Fibroblast of villous mesenchyme (primary cell): ENCODE results near the gene SLC47A2. TPM values are rescaled to one million over a fixed set of nuclear protein-coding genes. Genes with fewer than 3 reads are reported as not detected.
"Not testable (repeated sequence)": the region's sequence is repeated elsewhere in the genome, so short reads cannot be mapped to it uniquely, and the experiment has no call there.

ENCODE experiments used
- DNase-seq: peaks from one replicate; pipeline ENCODE4 v3.0.0-alpha.2; 2010; ENCODE audit warnings: low read depth
- H3K4me3 ChIP-seq: 2 replicates; pipeline ENCODE4 v1.5.1; 2011; ENCODE audit warnings: low read depth, mild to moderate bottlenecking, low read length
- total RNA-seq: library from RNA; depleted of rRNA; stranded (reverse); fragments of >200 nt; gene quantifications from 2 replicates; pipeline ENCODE4 v1.2.3, GENCODE V29; 2012
- TF ChIP-seq, protein P1 (sequence below): IDR thresholded peaks from 2 replicates; pipeline ENCODE4 v1.5.1; 2012; ENCODE audit warnings: low read depth, mild to moderate bottlenecking, low read length; ENCODE audit not compliant: insufficient read depth

SLC47A2 gene
- total RNA-seq, 1 donor = not detected

DNA sequence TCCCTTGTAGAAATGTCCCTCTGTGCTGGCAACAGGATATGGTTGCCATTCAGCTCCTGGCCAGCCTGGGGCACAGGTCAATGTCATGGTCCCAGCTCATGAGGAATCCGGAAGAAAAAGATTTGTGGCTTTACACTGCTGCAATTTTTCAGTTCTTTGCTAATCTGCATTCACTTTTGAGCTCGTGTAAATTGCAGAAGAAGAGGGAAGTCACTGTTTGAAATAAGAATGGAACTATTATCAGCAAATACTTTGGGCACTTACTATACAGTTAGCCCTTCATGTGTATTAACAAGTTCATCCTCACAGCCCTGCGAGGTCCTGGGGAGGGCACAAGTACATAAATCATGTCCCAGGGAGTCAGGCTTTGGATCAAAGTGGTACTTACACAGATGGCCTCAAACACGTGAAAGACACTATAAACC lies 14.2 kb downstream of the SLC47A2 start:
- H3K4me3 ChIP-seq = no peak overlapping the region
- TF ChIP-seq, protein P1, sequence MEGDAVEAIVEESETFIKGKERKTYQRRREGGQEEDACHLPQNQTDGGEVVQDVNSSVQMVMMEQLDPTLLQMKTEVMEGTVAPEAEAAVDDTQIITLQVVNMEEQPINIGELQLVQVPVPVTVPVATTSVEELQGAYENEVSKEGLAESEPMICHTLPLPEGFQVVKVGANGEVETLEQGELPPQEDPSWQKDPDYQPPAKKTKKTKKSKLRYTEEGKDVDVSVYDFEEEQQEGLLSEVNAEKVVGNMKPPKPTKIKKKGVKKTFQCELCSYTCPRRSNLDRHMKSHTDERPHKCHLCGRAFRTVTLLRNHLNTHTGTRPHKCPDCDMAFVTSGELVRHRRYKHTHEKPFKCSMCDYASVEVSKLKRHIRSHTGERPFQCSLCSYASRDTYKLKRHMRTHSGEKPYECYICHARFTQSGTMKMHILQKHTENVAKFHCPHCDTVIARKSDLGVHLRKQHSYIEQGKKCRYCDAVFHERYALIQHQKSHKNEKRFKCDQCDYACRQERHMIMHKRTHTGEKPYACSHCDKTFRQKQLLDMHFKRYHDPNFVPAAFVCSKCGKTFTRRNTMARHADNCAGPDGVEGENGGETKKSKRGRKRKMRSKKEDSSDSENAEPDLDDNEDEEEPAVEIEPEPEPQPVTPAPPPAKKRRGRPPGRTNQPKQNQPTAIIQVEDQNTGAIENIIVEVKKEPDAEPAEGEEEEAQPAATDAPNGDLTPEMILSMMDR = no peak
- no peak for DNase-seq

DNA sequence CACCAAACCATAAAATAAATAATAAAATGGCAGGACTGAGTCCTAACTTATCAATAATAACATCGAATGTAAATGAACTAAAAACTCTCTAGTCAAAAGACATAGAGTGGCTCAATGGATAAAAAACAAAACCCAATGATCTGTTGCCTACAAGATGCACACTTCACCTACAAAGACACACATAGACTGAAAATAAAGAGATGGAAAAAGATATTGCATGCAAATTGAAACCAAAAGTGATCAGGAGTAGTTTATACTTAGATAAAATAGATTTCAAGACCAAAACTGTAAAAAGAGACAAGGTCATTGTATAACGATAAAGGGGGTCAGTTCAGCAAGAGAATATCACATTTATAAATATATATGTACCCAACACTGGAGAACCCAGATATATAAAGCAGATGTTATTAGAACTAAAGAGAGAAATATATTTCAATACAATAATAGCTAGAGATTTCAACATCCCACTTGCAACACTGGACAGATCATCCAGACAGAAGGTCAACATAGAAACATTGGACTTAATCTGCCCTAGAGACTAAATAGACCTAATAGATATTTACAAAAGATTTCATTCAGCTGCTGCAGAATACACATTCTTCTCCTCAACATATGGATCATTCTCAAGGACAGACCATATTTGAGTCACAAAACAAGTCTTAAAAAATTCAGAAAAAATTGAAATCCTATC lies 29.8 kb downstream of the SLC47A2 start:
- peak; percentile 23 for DNase-seq
- H3K4me3 ChIP-seq = no peak overlapping the region
- TF ChIP-seq, protein P1 = no peak

DNA sequence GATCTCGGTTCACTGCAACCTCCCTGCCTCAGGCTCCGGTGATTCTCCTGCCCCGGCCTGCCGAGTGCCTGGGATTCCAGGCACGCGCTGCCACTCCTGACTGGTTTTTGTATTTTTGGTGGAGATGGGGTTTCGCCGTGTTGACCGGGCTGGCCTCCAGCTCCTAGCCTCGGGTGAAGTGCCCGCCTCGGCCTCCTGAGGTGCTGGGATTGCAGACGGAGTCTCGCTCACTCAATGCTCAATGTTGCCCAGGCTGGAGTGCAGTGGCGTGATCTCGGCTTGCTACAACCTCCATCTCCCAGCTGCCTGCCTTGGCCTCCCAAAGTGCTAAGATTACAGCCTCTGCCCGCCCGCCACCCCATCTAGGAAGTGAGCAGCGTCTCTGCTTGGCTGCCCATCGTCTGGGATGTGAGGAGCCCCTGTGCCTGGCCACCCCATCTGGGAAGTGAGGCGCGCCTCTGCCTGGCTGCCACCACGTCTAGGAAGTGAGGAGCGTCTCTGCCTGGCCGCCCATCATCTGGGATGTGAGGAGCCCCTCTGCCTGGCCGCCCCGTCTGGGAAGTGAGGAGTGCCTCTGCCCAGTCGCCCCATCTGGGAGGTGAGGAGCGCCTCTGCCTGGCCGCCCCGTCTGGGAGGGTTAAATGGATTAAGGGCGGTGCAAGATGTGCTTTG lies 31.3 kb downstream of the SLC47A2 start:
- not testable (repeated sequence) for DNase-seq, H3K4me3 ChIP-seq

DNA sequence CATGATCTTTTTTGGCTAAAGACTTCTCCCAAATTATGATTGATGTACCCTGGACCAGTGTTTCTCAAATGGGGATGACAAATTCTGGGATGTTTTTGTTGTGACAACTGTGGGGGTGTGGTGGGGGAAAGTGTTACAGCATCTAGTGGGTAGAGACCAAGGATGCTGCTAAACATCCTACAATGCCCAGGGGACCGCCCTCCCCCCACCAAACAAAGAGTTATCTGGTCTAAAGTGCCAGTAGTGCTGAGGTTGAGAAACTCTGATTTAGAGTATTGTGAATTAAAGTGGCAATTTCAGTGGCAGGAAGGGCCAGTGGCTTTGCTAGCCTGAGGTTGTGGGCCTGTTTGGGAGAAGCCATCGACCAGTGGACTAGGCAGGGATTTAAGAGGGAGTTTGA lies 33.3 kb downstream of the SLC47A2 start:
- TF ChIP-seq, protein P1 = no peak
- DNase-seq = no peak
- no peak overlapping the region for H3K4me3 ChIP-seq

DNA sequence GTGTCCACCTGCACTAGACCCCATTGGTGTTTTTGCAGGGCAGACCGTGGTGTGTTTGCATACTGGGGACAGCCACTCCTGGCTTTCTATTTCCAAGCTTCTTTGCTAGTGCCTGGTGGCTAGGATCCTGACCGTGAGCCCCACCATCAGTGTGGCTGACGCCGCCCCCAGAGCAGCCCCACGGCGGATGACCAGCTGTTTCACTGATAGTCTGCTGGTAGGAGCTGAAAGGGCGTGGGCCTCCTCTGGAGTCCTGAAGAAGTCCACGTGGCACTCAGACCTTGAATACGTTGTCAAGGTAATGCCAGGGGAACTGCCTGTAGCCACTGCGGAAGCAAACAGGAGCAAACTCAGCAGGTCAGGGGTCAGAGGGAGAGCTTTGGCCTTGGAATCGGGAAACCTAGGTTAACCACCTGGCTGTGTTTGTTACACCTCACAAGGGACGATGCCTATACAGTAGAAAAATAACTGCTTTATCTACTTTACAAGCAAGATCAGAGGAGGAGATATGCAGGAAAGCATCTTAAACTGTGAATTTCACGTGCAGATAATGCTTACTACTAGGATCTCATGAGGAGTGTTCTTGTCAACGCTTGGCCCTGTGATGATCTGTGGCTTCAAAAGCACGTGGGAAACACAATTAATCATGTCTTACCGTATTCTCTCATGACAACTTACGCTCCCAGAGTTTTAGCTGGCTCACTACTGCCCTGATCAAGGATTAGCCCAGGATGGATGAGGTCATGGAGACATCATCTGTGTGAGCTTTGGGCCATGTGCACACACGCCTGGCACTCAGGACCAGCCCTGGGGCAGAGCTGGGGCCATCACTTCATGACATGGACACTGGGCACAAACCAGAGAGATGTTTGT lies 37.6 kb downstream of the SLC47A2 start:
- DNase-seq = no peak
- no peak overlapping the region for H3K4me3 ChIP-seq
- TF ChIP-seq, protein P1 = no peak

DNA sequence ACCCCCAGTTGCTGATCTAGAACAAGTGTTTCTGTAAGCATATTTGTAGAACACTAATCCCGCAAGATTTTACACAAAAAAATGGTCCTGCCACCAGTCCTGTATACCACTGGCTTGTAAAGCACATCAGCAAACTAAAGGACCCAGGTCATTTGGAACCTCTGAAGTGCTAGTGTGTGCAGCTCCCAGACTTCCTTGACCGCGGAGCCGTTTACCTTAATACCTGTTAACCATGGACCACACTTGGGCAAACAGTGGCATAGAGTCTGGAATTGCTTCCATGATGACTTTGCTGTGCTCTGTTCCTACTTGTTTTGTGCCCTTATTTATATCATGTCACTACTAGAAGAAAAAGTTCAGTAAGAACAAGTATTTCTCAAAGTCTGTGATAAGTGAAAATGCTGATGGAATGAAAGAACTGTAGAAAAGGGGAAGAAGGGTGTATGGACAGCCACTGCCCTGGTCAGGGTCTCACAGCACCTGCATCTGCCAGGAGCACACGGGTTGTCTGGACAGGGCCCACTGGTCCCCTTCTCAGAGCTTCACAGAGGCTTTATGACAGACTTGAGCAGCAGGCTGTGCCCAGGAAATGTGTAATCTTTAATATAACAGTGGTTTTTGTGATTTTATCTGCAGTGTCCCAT lies 38.5 kb downstream of the SLC47A2 start:
- DNase-seq = no peak
- TF ChIP-seq, protein P1 = no peak
- H3K4me3 ChIP-seq = no peak overlapping the region

DNA sequence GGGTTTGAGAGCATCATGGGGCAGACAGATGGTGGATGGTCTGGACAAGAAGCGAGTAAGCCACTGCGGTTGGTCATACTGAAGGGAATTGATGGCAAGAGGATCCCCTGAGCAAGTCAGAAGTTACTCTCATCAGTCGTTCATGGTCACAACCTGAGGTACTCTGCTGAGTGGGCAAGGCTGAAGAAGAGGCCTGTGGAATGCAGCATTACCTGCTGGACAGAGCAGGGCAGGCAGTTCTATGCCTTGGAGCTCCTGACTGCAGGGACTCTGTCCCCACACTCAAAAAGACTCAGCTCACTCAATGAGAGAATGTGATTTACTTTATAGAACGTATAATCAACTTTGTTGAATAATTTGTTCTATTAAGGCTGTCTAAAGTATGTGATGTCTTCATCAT lies 39.5 kb downstream of the SLC47A2 start:
- no peak overlapping the region for H3K4me3 ChIP-seq
- DNase-seq = no peak
- TF ChIP-seq, protein P1 = no peak
